ENCODE measurements around the gene EEF1A2. TPM values are rescaled to one million over a fixed set of nuclear protein-coding genes. Genes with fewer than 3 reads are reported as not detected.

Gene EEF1A2
- total RNA-seq, 1 experiment from 2014 or later: 75.2 TPM

DNA sequence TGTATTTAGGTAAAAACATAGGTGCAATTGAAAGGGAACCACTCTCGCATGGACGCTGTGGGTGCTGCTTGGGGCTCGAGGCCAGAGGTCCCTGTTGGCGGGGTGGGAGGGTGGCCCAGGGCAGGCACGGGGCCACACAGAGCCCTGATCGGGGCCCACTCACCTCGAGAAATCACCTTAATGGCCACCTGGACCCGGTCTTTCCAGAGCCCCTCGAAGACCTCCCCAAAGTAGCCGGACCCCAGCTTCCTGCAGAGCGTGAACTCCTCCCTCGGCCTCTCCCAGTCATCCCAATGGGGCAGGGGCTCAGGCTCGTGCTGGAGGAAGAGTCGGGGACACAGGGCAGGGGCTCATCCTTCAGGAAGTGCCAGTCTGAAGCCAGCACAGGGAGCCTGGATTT lies 34.5 kb upstream of the EEF1A2 start:
- Histone ChIP-seq H3K4me2 (no peak overlapping the region), H2AFZ (no peak overlapping the region), H3K36me3 (ENCODE audit: low read depth) (no peaks in the 10 kb centered on the region), H3K4me3 (no peak overlapping the region), H3K79me2 (ENCODE audit: low read depth) (peaks cover 6% of the 10 kb centered on the region; the same call in 1 of the 2 replicates), H3K4me1 (replicated peaks; ENCODE audit: insufficient read depth) (peaks cover 30% of the 10 kb centered on the region), H3K9me3 (ENCODE audit: insufficient read depth, low read depth) (no peaks in the 10 kb centered on the region), H3K27ac (no peak overlapping the region), H3K27me3 (ENCODE audit: insufficient read depth, low read depth) (no peaks in the 10 kb centered on the region), H4K20me1 (ENCODE audit: insufficient read depth) (no peaks in the 10 kb centered on the region), H3F3A (ENCODE audit: insufficient read depth, low read depth) (peaks cover 33% of the 10 kb centered on the region; the same call in 1 of the 2 replicates), H3K9me2 (ENCODE audit: insufficient read depth) (no peaks in the 10 kb centered on the region)
- POLR2A ChIA-PET (ENCODE audit: unreplicated experiment): interaction anchor here (0.7 kb wide), 1 partner anchor 519 kb away, joined by 8 read pairs; no protein-coding TSS in a partner anchor
- CTCF ChIA-PET: interaction anchor here (0.6 kb wide), 1 partner anchor 13 kb away, joined by 9 read pairs; no protein-coding TSS in a partner anchor
- no TSS peak for BruUV-seq (replicated peaks)
- no peak for DNase-seq
- intact Hi-C loops (cut with micrococcal nuclease; ENCODE audit: unreplicated experiment): no loop called here
- TF ChIP-seq, protein P1, sequence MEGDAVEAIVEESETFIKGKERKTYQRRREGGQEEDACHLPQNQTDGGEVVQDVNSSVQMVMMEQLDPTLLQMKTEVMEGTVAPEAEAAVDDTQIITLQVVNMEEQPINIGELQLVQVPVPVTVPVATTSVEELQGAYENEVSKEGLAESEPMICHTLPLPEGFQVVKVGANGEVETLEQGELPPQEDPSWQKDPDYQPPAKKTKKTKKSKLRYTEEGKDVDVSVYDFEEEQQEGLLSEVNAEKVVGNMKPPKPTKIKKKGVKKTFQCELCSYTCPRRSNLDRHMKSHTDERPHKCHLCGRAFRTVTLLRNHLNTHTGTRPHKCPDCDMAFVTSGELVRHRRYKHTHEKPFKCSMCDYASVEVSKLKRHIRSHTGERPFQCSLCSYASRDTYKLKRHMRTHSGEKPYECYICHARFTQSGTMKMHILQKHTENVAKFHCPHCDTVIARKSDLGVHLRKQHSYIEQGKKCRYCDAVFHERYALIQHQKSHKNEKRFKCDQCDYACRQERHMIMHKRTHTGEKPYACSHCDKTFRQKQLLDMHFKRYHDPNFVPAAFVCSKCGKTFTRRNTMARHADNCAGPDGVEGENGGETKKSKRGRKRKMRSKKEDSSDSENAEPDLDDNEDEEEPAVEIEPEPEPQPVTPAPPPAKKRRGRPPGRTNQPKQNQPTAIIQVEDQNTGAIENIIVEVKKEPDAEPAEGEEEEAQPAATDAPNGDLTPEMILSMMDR (conservative IDR thresholded peaks at IDR 0.05): no peak
- no peak for TF ChIP-seq EZH2 (IDR thresholded peaks at IDR 0.05; ENCODE audit: low read depth)

DNA sequence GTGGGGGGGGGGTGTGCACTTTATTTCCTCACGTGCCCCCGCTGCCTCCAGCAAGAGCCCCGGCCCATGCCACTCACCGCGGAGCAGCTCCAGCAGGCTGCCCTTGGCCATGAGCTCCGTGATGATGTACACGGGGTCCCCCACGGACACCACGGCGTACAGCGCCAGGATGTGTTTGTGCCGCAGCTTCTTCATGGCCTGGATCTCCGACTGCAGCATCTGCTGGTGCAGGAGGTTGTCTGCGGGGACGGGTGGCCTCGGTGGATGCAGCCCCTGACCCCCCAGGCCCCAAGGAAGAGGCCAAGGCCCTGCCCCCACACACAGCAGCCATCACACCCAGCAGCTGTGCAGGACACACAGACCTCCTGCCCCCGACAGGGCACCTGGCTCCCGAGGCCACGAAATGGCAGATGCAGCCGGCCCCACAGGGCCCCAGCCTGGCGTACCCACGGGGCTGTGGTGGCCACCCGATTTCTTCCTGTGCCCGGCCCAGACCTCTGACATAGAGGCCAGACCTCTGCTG lies 33.6 kb upstream of the EEF1A2 start:
- TF ChIP-seq, protein P1 (conservative IDR thresholded peaks at IDR 0.05): no peak
- TF ChIP-seq EZH2 (IDR thresholded peaks at IDR 0.05; ENCODE audit: low read depth): no peak
- CTCF ChIA-PET: no interaction called here
- POLR2A ChIA-PET (ENCODE audit: unreplicated experiment): interaction anchor here (0.7 kb wide), 1 partner anchor 520 kb away, joined by 8 read pairs; no protein-coding TSS in a partner anchor
- Histone ChIP-seq H3K27ac (no peak overlapping the region), H3K27me3 (ENCODE audit: insufficient read depth, low read depth) (no peaks in the 10 kb centered on the region), H3K36me3 (ENCODE audit: low read depth) (no peaks in the 10 kb centered on the region), H3F3A (ENCODE audit: insufficient read depth, low read depth) (peaks cover 41% of the 10 kb centered on the region; the same call in 1 of the 2 replicates), H3K9me2 (ENCODE audit: insufficient read depth) (no peaks in the 10 kb centered on the region), H3K4me1 (replicated peaks; ENCODE audit: insufficient read depth) (peaks cover 30% of the 10 kb centered on the region), H3K79me2 (ENCODE audit: low read depth) (peaks cover 6% of the 10 kb centered on the region; the same call in 1 of the 2 replicates), H2AFZ (no peak overlapping the region), H3K4me3 (no peak overlapping the region), H3K9me3 (ENCODE audit: insufficient read depth, low read depth) (no peaks in the 10 kb centered on the region), H3K4me2 (no peak overlapping the region), H4K20me1 (ENCODE audit: insufficient read depth) (no peaks in the 10 kb centered on the region)
- no TSS peak for BruUV-seq (replicated peaks)
- DNase-seq: no peak
- intact Hi-C loops (cut with micrococcal nuclease; ENCODE audit: unreplicated experiment): no loop called here

GRCh38 chr20:63531686-63532448 lies 33.0 kb upstream of the EEF1A2 start:
- POLR2A ChIA-PET (ENCODE audit: unreplicated experiment): no interaction called here
- CTCF ChIA-PET: no interaction called here

More at GRCh38 chr20:63531686-63532448, 33.0 kb upstream of the EEF1A2 start:
- Histone ChIP-seq H3K4me2 (no peak overlapping the region), H3K79me2 (ENCODE audit: low read depth) (peaks cover 4% of the 10 kb centered on the region; the same call in 1 of the 2 replicates), H3K4me3 (no peak overlapping the region), H2AFZ (no peak overlapping the region), H3K9me3 (ENCODE audit: insufficient read depth, low read depth) (no peaks in the 10 kb centered on the region), H3K36me3 (ENCODE audit: low read depth) (no peaks in the 10 kb centered on the region), H3K27ac (no peak overlapping the region), H3F3A (ENCODE audit: insufficient read depth, low read depth) (peaks cover 48% of the 10 kb centered on the region; the same call in 1 of the 2 replicates), H3K9me2 (ENCODE audit: insufficient read depth) (no peaks in the 10 kb centered on the region), H3K4me1 (replicated peaks; ENCODE audit: insufficient read depth) (peaks cover 26% of the 10 kb centered on the region), H4K20me1 (ENCODE audit: insufficient read depth) (no peaks in the 10 kb centered on the region), H3K27me3 (ENCODE audit: insufficient read depth, low read depth) (no peaks in the 10 kb centered on the region)
- DNase-seq: no peak
- intact Hi-C loops (cut with micrococcal nuclease; ENCODE audit: unreplicated experiment): no loop called here
- TF ChIP-seq EZH2 (IDR thresholded peaks at IDR 0.05; ENCODE audit: low read depth): no peak
- TF ChIP-seq, protein P1 (conservative IDR thresholded peaks at IDR 0.05): no peak
- no TSS peak for BruUV-seq (replicated peaks)

Measured in PC-9 (cell line).